HG02981 (cell line): Measurements from ENCODE around the gene GMNN.

Experiments
- ATAC-seq: cut with Tn5 transposase; IDR thresholded peaks from one replicate; pipeline ENCODE4 v1.9.1; 2021; ENCODE audit warnings: mild to moderate bottlenecking, moderate library complexity; ENCODE audit not compliant: unreplicated experiment

Gene GMNN

GRCh38 chr6:24799541-24799915, 24.8 kb downstream of the GMNN start:
- no peak for ATAC-seq

GRCh38 chr6:24802271-24803059, 27.7 kb downstream of the GMNN start:
- ATAC-seq, result no peak

- no peak for ATAC-seq
These were observed 32.8 kb downstream of the GMNN start for GRCh38 chr6:24807584-24807983.

- ATAC-seq, result no peak
These were observed 35.0 kb downstream of the GMNN start for GRCh38 chr6:24809728-24810127.

- no peak for ATAC-seq
These were observed 43.6 kb downstream of the GMNN start for GRCh38 chr6:24818346-24818745.

GRCh38 chr6:24821860-24822444, 47.2 kb downstream of the GMNN start:
- no peak for ATAC-seq

- ATAC-seq, result no peak
These were observed 48.0 kb downstream of the GMNN start for GRCh38 chr6:24822696-24823095.

- ATAC-seq, result no peak
These were observed 48.4 kb downstream of the GMNN start for GRCh38 chr6:24823185-24823584.

- no peak for ATAC-seq
These were observed 49.6 kb downstream of the GMNN start for GRCh38 chr6:24824142-24824938.

GRCh38 chr6:24825130-24825630, 50.4 kb downstream of the GMNN start:
- ATAC-seq, result no peak

- no peak for ATAC-seq
These were observed 52.4 kb downstream of the GMNN start for GRCh38 chr6:24827162-24827561.

- no peak for ATAC-seq
These were observed 53.2 kb downstream of the GMNN start for GRCh38 chr6:24827970-24828369.

- no peak for ATAC-seq
These were observed 54.9 kb downstream of the GMNN start for GRCh38 chr6:24829657-24830056.

GRCh38 chr6:24831771-24832716, 57.3 kb downstream of the GMNN start:
- ATAC-seq, result no peak

- ATAC-seq, result no peak
These were observed 58.1 kb downstream of the GMNN start for GRCh38 chr6:24832794-24833193.

- ATAC-seq, result no peak
These were observed 59.1 kb downstream of the GMNN start for GRCh38 chr6:24833711-24834386.
